Measurements from ENCODE around the gene ABHD16B.

- TF ChIP-seq, protein P1, sequence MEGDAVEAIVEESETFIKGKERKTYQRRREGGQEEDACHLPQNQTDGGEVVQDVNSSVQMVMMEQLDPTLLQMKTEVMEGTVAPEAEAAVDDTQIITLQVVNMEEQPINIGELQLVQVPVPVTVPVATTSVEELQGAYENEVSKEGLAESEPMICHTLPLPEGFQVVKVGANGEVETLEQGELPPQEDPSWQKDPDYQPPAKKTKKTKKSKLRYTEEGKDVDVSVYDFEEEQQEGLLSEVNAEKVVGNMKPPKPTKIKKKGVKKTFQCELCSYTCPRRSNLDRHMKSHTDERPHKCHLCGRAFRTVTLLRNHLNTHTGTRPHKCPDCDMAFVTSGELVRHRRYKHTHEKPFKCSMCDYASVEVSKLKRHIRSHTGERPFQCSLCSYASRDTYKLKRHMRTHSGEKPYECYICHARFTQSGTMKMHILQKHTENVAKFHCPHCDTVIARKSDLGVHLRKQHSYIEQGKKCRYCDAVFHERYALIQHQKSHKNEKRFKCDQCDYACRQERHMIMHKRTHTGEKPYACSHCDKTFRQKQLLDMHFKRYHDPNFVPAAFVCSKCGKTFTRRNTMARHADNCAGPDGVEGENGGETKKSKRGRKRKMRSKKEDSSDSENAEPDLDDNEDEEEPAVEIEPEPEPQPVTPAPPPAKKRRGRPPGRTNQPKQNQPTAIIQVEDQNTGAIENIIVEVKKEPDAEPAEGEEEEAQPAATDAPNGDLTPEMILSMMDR (IDR thresholded peaks at IDR 0.05) = no peak
- TF ChIP-seq POLR2A (IDR thresholded peaks at IDR 0.05) (no peak), EP300 (IDR thresholded peaks at IDR 0.05) (no peak)
Observed at GRCh38 chr20:63823691-63824311, 37.5 kb upstream of the ABHD16B start.

Measured in stomach (tissue), 4 donors.